Breast epithelium (tissue), 4 donors: Measurements from ENCODE around the gene FCER1G. TPM values are rescaled to one million over a fixed set of nuclear protein-coding genes. Genes with fewer than 3 reads are reported as not detected.

Experiments used
- DNase-seq, 2 donors: peaks; one replicate each; pipeline ENCODE4 v3.0.0-alpha.2; 2019; ENCODE audit warnings: low spot score in 2 of 2
- H3K27ac ChIP-seq, 2 donors: fragments of 200-600 bp; sonication (generic) in 1 of 2; one replicate each; pipeline ENCODE4 v1.5.1; 2016 to 2019; ENCODE audit warnings: mild to moderate bottlenecking in 1 of 2
- H3K27me3 ChIP-seq, 2 donors: fragments of 200-600 bp; sonication (generic) in 1 of 2; one replicate each; pipeline versions ENCODE4 v1.5.1 to v1.6.0; 2017 to 2019; ENCODE audit warnings: control low read depth in 1 of 2, mild to moderate bottlenecking in 1 of 2
- H3K36me3 ChIP-seq: fragments of 200-600 bp; one replicate; pipeline ENCODE4 v1.5.1; 2019
- H3K4me1 ChIP-seq, 2 donors: fragments of 200-600 bp; sonication (generic); one replicate each; pipeline ENCODE4 v1.5.1; 2016 to 2019; ENCODE audit warnings: control low read depth in 1 of 2
- H3K4me3 ChIP-seq, 3 donors: fragments of 200-600 bp; sonication (generic); 1 replicate in 2 of 3; 2 replicates in 1 of 3; pipeline ENCODE4 v1.5.1; 2016 to 2019; ENCODE audit warnings: mild to moderate bottlenecking in 3 of 3, moderate library complexity in 2 of 3
- H3K9me3 ChIP-seq, 2 donors: fragments of 200-600 bp; sonication (generic) in 1 of 2; one replicate each; pipeline ENCODE4 v1.5.1; 2016 to 2019; ENCODE audit warnings: control low read depth in 1 of 2
- CTCF ChIP-seq, 3 donors: fragments of 450-650 bp; IDR thresholded peaks; one replicate each; pipeline ENCODE4 v1.5.1; 2016 to 2017; ENCODE audit warnings: antibody characterized with exemption in 3 of 3, mild to moderate bottlenecking in 3 of 3, moderate library complexity in 3 of 3
- POLR2A ChIP-seq: fragments of 450-650 bp; IDR thresholded peaks from one replicate; pipeline ENCODE4 v1.6.1; 2016; ENCODE audit warnings: antibody characterized with exemption, mild to moderate bottlenecking, moderate library complexity
- POLR2AphosphoS5 ChIP-seq, 3 donors: sonication (generic); formaldehyde crosslinking; IDR thresholded peaks; one replicate each; pipeline ENCODE4 v1.6.1; 2017; ENCODE audit warnings: antibody characterized with exemption in 3 of 3
- intact Hi-C: fragments of 100-400 bp; cut with DNase I; formaldehyde crosslinking; loops from one replicate; pipeline ENCODE4 v1.15.1; 2023; ENCODE audit warnings: low total_unique reads
- total RNA-seq, 3 donors: library from RNA; depleted of rRNA; stranded (reverse); fragments of >200 nt; gene quantifications; one replicate each; pipeline ENCODE4 v1.1.0, GENCODE V29; 2016

Gene FCER1G
- total RNA-seq, 3 donors from 2014 or later = 40.3 to 153 (median 70.1) TPM

GRCh38 chr1:161187311-161187710, 27.8 kb upstream of the FCER1G start:
- no peak for DNase-seq
- Histone ChIP-seq H3K4me1 (no peaks in the 10 kb centered on the region), H3K27ac (peak overlapping the region; percentile 64 to 78), H3K27me3 (no peaks in the 10 kb centered on the region), H3K9me3 (no peaks in the 10 kb centered on the region), H3K4me3 (no peak overlapping the region), H3K36me3 (no peaks in the 10 kb centered on the region)
- intact Hi-C loops = no loop called here
- TF ChIP-seq POLR2A (no peak), CTCF (IDR thresholded peaks at IDR 0.05) (no peak), POLR2AphosphoS5 (IDR thresholded peaks at IDR 0.05) (no peak)

- DNase-seq = no peak
- no peak for TF ChIP-seq CTCF (IDR thresholded peaks at IDR 0.05)
- TF ChIP-seq POLR2AphosphoS5 (IDR thresholded peaks at IDR 0.05) = no peak
- TF ChIP-seq POLR2A = no peak
- H3K4me3 ChIP-seq = no peak overlapping the region
- peaks cover 0 to under 1% of the 10 kb centered on the region in 2 donors for H3K4me1 ChIP-seq
- no peaks in the 10 kb centered on the region for H3K9me3 ChIP-seq
- intact Hi-C loops = no loop called here
- peak overlapping the region; percentile 13 to 54 for H3K27ac ChIP-seq
- H3K36me3 ChIP-seq = no peaks in the 10 kb centered on the region
- H3K27me3 ChIP-seq = no peaks in the 10 kb centered on the region
Observed at GRCh38 chr1:161188381-161188780, 26.7 kb upstream of the FCER1G start.

- no peak for DNase-seq
- TF ChIP-seq POLR2A (no peak), POLR2AphosphoS5 (IDR thresholded peaks at IDR 0.05) (peak in 1 of 3 donors; percentile 64), CTCF (IDR thresholded peaks at IDR 0.05) (no peak)
- H3K27ac ChIP-seq = peak overlapping the region; percentile 46 to 73
Observed at GRCh38 chr1:161189036-161189435, 26.1 kb upstream of the FCER1G start.

GRCh38 chr1:161190962-161191521, 24.1 kb upstream of the FCER1G start:
- DNase-seq = no peak

More at GRCh38 chr1:161189036-161189435, 26.1 kb upstream of the FCER1G start:
- intact Hi-C loops = no loop called here
- H3K9me3 ChIP-seq = no peaks in the 10 kb centered on the region
- H3K4me1 ChIP-seq = peaks cover 0 to 2% of the 10 kb centered on the region in 2 donors
- no peaks in the 10 kb centered on the region for H3K36me3 ChIP-seq
- no peaks in the 10 kb centered on the region for H3K27me3 ChIP-seq
- H3K4me3 ChIP-seq = no peak overlapping the region

GRCh38 chr1:161191971-161192370, 23.1 kb upstream of the FCER1G start:
- Histone ChIP-seq H3K27me3 (no peaks in the 10 kb centered on the region), H3K9me3 (no peaks in the 10 kb centered on the region), H3K27ac (peak overlapping the region in 1 of 2 donors; percentile 74), H3K4me3 (peak overlapping the region in 1 of 3 donors; percentile 44), H3K36me3 (no peaks in the 10 kb centered on the region), H3K4me1 (peaks cover 0 to 2% of the 10 kb centered on the region in 2 donors)
- intact Hi-C loops = no loop called here
- no peak for DNase-seq
- no peak for TF ChIP-seq POLR2A
- no peak for TF ChIP-seq CTCF (IDR thresholded peaks at IDR 0.05)
- TF ChIP-seq POLR2AphosphoS5 (IDR thresholded peaks at IDR 0.05) = no peak

More at GRCh38 chr1:161190962-161191521, 24.1 kb upstream of the FCER1G start:
- Histone ChIP-seq H3K4me3 (peak overlapping the region in 1 of 3 donors; percentile 44), H3K27ac (peak overlapping the region; percentile 25 to 74), H3K27me3 (no peaks in the 10 kb centered on the region), H3K4me1 (peaks cover 0 to 2% of the 10 kb centered on the region in 2 donors), H3K36me3 (no peaks in the 10 kb centered on the region), H3K9me3 (no peaks in the 10 kb centered on the region)
- intact Hi-C loops = no loop called here
- TF ChIP-seq POLR2AphosphoS5 (IDR thresholded peaks at IDR 0.05) = no peak
